ENCODE results near the gene LPP. TPM values are rescaled to one million over a fixed set of nuclear protein-coding genes. Genes with fewer than 3 reads are reported as not detected.

Gene LPP
- total and polyA plus RNA-seq, 2 of the 4 experiments (the other 2 are of a cell fraction): 16.0 to 130 TPM

DNA sequence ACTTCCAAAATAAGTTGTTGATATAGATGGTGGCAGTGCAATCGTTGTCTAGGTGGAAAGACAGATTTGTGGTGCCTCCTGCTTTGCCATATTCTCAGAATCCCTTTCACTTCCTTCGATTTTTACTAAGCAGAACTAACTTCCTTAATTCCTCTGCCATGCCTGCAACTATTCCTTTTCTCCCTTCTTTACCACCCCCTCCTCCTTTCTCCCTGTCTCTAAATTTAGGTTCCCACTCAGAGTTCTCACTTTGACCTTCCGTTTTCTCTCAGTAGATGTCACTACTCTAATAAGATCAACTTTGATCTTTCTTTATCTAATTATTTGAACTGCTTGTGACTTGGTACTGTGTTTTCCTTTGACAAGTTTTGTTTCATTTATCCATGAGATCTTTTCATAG is 351.2 kb downstream of the LPP start:
- no peak overlapping the region for H4K91ac ChIP-seq (ENCODE audit: insufficient read depth, low read depth, low read length)
- H3K9ac ChIP-seq (ENCODE audit: low read depth, low read length): no peak overlapping the region
- in situ Hi-C loops (cut with MboI; ENCODE audit: low sequenced_read_pairs) (loop anchor here (10.0 kb wide), 1 partner anchor 450 kb away; no protein-coding TSS in a partner anchor), dilution Hi-C loops (cut with HindIII; ENCODE audit: low sequenced_read_pairs, unreplicated experiment) (no loop called here), intact Hi-C loops (cut with micrococcal nuclease) (loop anchor here (5.0 kb wide), 2 partner anchors 233 to 447 kb away; no protein-coding TSS in a partner anchor)
- H4K8ac ChIP-seq (ENCODE audit: low read depth in 2 of 2, low read length in 2 of 2): peak overlapping the region in 1 of 2 experiments; percentile 10; a peak in 1 of 4 replicates
- H3K36me3 ChIP-seq (ENCODE audit: control insufficient read depth, insufficient read depth, low read length): no peaks in the 10 kb centered on the region
- H2AFZ ChIP-seq (replicated peaks; ENCODE audit: low read length, poor library complexity): no peak overlapping the region
- no TSS peak for BruUV-seq (replicated peaks)
- H3K4ac ChIP-seq (ENCODE audit: low read depth, low read length): no peak overlapping the region
- H3K9me3 ChIP-seq (ENCODE audit: control insufficient read depth, insufficient read depth, low read length): no peaks in the 10 kb centered on the region
- no peak overlapping the region for H3K27ac ChIP-seq (ENCODE audit: insufficient read depth, low read length)
- H3K9me1 ChIP-seq (ENCODE audit: insufficient read depth, low read length): peaks cover 7% of the 10 kb centered on the region
- H2BK120ac ChIP-seq (ENCODE audit: low read depth, low read length): no peak overlapping the region
- no peak overlapping the region for H2BK20ac ChIP-seq (ENCODE audit: low read depth, low read length)
- 60% methylated on average over 1 of the region's 3 CpGs; no CpG with 5 or more reads in 1 of the 2 experiments for WGBS, 2 experiments (ENCODE audit: extremely low coverage in 2 of 2, insufficient read length in 1 of 2)
- H3K18ac ChIP-seq (ENCODE audit: low read depth, low read length): no peak overlapping the region
- no peak overlapping the region for H2AK9ac ChIP-seq (replicated peaks; ENCODE audit: low read depth, low read length, poor library complexity)
- ATAC-seq (ENCODE audit: low read depth): no peak
- peaks cover 8% of the 10 kb centered on the region for H3K4me1 ChIP-seq (ENCODE audit: control insufficient read depth, insufficient read depth, low read length)
- TF ChIP-seq RCOR1 (IDR thresholded peaks at IDR 0.05; ENCODE audit: insufficient replicate concordance, low read length): no peak
- H4K5ac ChIP-seq (ENCODE audit: low read depth, low read length): no peak overlapping the region
- H4K20me1 ChIP-seq (ENCODE audit: insufficient read depth, low read length): peaks cover 15% of the 10 kb centered on the region
- H3K23ac ChIP-seq (ENCODE audit: low read depth, low read length): no peak overlapping the region
- ChIA-PET CTCF (no interaction called here), POLR2A (ENCODE audit: unreplicated experiment) (no interaction called here)
- H3K56ac ChIP-seq (ENCODE audit: extremely low read depth, insufficient read depth, low read length): no peak overlapping the region
- H3K79me1 ChIP-seq (ENCODE audit: low read depth in 1 of 2, low read length in 2 of 2): peaks cover 25 to 47% of the 10 kb centered on the region in 2 experiments
- H3K27me3 ChIP-seq (ENCODE audit: control insufficient read depth, insufficient read depth, low read length): no peaks in the 10 kb centered on the region
- H2AK5ac ChIP-seq (ENCODE audit: low read depth, low read length): no peak overlapping the region
- H3K14ac ChIP-seq (replicated peaks; ENCODE audit: low read depth, low read length): no peak overlapping the region
- no peak overlapping the region for H3K4me2 ChIP-seq (ENCODE audit: low read depth, low read length)
- H2BK15ac ChIP-seq (ENCODE audit: low read depth, low read length): no peak overlapping the region
- H3K4me3 ChIP-seq (ENCODE audit: insufficient read depth, low read depth, low read length): no peak overlapping the region
- no peak for DNase-seq
- no peak overlapping the region for H2BK5ac ChIP-seq (ENCODE audit: low read depth, low read length, poor library complexity, severe bottlenecking)
